ENCODE results near the gene PTPRT. TPM values are rescaled to one million over a fixed set of nuclear protein-coding genes. Genes with fewer than 3 reads are reported as not detected.

The PTPRT gene
- total RNA-seq, 1 donor from 2014 or later = 23.5 TPM

DNA sequence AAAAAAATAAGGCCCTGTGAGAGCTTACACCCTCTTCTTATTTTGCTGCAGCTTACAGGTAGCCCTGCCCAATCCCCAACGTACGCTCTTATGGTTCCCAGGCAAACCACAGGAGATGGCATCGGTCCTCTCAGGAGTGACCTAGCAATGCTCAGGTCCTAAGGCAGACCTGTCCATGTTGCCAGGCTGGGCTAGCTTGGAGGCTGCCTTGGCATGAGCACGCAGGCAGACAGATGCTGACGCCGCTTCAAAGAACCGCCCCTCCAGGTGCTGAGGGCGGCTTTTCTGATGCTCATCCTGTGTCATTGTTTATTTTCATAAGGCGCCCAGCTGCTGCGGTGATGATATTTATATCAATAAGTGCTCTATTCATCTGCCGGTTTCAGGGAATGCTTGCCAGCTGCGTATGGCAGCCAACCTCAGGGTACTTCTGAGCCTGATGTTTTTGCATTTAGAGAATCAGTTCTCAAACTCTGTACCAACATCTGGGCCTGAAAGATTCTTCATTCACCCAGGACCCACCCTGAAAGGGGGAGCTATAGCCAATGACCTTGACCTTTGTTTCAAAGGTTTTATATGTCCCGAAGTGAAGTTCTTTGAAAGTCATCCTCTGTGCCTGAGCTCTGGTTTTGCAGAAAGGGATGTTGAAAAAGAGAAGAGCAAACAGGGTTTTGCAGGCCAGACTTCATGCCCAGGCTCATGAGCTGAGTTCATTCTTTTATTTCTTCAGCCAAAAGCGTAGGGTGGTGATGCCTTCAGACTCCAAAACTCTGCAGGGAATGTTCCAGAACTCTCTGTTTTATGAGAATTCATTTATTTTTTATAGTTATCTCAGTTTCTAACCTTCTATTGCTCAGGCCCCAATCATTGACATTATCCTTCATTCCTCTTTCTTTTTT, 1095.9 kb downstream of the PTPRT start:
- intact Hi-C loops (cut with DNase I) = no loop called here
- H3K4me1 ChIP-seq = no peaks in the 10 kb centered on the region
- TF ChIP-seq, protein P1, sequence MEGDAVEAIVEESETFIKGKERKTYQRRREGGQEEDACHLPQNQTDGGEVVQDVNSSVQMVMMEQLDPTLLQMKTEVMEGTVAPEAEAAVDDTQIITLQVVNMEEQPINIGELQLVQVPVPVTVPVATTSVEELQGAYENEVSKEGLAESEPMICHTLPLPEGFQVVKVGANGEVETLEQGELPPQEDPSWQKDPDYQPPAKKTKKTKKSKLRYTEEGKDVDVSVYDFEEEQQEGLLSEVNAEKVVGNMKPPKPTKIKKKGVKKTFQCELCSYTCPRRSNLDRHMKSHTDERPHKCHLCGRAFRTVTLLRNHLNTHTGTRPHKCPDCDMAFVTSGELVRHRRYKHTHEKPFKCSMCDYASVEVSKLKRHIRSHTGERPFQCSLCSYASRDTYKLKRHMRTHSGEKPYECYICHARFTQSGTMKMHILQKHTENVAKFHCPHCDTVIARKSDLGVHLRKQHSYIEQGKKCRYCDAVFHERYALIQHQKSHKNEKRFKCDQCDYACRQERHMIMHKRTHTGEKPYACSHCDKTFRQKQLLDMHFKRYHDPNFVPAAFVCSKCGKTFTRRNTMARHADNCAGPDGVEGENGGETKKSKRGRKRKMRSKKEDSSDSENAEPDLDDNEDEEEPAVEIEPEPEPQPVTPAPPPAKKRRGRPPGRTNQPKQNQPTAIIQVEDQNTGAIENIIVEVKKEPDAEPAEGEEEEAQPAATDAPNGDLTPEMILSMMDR (IDR thresholded peaks at IDR 0.05) = no peak
- no peak overlapping the region for H3K4me3 ChIP-seq
- no peak for DNase-seq (ENCODE audit: low spot score in 2 of 2)
- no peaks in the 10 kb centered on the region for H3K9me3 ChIP-seq
- H3K27ac ChIP-seq = no peak overlapping the region
- H3K27me3 ChIP-seq = no peaks in the 10 kb centered on the region
- no peaks in the 10 kb centered on the region for H3K36me3 ChIP-seq

DNA sequence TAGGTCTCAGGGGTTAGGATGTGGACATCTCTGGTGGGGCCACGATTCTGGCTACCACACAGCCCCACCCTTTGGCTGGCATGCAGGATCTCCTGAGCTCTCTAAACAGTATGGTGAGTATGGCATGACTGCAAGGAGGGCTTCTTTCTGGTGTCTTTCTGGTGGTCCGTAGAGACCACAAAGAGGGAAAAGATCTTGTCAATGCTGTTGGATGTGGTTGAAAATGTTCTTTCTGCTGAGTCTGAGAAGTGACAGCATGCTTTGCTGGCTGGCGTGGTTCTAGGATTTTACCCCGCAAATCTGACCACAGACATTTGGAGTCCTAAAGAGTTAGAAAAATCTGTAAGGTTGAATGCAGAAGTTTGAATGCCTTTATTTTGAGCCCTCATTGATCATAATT, 1096.7 kb downstream of the PTPRT start:
- Histone ChIP-seq H3K27ac (no peak overlapping the region), H3K4me3 (no peak overlapping the region), H3K9me3 (no peaks in the 10 kb centered on the region), H3K27me3 (no peaks in the 10 kb centered on the region), H3K36me3 (no peaks in the 10 kb centered on the region), H3K4me1 (no peaks in the 10 kb centered on the region)
- intact Hi-C loops (cut with DNase I) = no loop called here
- DNase-seq (ENCODE audit: low spot score in 2 of 2) = no peak
- TF ChIP-seq, protein P1 (IDR thresholded peaks at IDR 0.05) = no peak

DNA sequence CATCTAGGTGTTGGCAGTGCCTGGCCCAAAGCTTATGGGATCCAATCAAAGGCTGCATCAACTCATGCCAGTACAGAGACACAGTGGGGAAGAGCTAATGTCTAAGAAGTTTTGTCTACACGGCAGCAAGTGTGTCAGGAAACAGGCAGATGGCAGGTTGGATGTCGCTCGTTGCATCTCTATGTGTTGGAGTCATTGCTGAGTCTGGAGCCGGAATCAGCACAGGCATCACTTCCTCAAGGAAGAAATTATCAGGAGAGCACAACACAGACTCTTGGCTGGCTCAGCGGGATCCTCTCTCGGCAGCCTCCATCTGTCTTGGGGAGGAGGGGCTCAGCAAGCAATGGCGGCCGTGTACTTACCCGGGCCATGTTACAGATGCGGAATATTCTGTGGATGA, 1104.3 kb downstream of the PTPRT start:
- no peak for DNase-seq (ENCODE audit: low spot score in 2 of 2)
- TF ChIP-seq, protein P1 (IDR thresholded peaks at IDR 0.05) = no peak
- intact Hi-C loops (cut with DNase I) = no loop called here
- Histone ChIP-seq H3K9me3 (no peaks in the 10 kb centered on the region), H3K27ac (no peak overlapping the region), H3K36me3 (no peaks in the 10 kb centered on the region), H3K4me1 (no peaks in the 10 kb centered on the region), H3K4me3 (no peak overlapping the region), H3K27me3 (no peaks in the 10 kb centered on the region)

DNA sequence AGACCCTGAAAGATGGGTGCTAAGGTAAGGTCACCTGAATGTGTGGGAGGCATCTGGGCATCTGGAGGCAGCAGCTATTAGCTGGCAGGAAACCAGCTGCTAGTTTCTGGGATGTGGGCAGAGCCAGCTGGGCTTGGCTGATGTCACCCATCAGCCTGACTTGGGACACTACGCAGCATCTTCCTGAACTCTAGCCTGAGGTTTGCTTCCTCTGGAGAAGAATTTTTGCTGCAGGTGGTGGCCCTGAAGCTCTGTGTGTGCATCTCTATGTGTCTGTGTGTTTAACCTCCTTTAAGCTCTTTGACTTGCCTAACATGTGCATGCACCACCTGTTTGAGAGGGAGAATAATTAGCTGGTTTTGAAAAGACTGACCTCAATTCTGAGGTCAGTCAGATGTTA, 1106.4 kb downstream of the PTPRT start:
- H3K27ac ChIP-seq = no peak overlapping the region
- no peaks in the 10 kb centered on the region for H3K4me1 ChIP-seq
- H3K9me3 ChIP-seq = no peaks in the 10 kb centered on the region
- DNase-seq (ENCODE audit: low spot score in 2 of 2) = no peak
- intact Hi-C loops (cut with DNase I) = no loop called here
- TF ChIP-seq, protein P1 (IDR thresholded peaks at IDR 0.05) = no peak
- H3K27me3 ChIP-seq = no peaks in the 10 kb centered on the region
- H3K4me3 ChIP-seq = no peak overlapping the region
- no peaks in the 10 kb centered on the region for H3K36me3 ChIP-seq

DNA sequence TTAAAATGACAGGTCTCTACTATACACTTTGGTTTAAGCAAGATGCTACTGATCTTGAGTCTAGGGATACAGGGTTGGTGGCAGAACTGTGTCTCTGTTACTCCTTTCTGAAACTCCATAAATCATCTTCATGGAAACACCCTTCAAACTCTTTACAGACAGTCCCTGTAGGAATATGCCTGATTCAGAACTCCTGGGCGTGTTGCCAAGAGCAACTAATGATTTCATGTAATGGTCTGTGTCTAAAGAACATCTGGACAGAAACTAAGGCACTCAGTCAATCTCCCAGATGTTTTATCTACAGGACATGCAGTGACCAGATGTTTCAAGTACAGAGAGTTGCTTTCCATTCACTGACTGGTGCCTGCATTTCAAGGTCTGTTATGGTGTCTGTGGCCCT, 1107.1 kb downstream of the PTPRT start:
- intact Hi-C loops (cut with DNase I) = no loop called here
- Histone ChIP-seq H3K27me3 (no peaks in the 10 kb centered on the region), H3K4me1 (no peaks in the 10 kb centered on the region), H3K27ac (no peak overlapping the region), H3K36me3 (no peaks in the 10 kb centered on the region), H3K9me3 (no peaks in the 10 kb centered on the region), H3K4me3 (no peak overlapping the region)
- no peak for DNase-seq (ENCODE audit: low spot score in 2 of 2)
- TF ChIP-seq, protein P1 (IDR thresholded peaks at IDR 0.05) = no peak
